GM23338 (cell line): Measurements from ENCODE around the gene IPCEF1. TPM values are rescaled to one million over a fixed set of nuclear protein-coding genes. Genes with fewer than 3 reads are reported as not detected.

Experiments used
- ATAC-seq: fragments of 200-7000 bp; cut with Tn5 transposase; 3 replicates; pipeline ENCODE4 v1.9.1; 2020
- DNase-seq: peaks from one replicate; pipeline ENCODE4 v3.0.0-alpha.2; 2015; ENCODE audit warnings: low spot score
- H2AFZ ChIP-seq: fragments of 200-600 bp; sonication (generic); 2 replicates; pipeline ENCODE4 v1.8.0; 2016; ENCODE audit warnings: antibody characterized with exemption, mild to moderate bottlenecking, moderate library complexity
- H3F3A ChIP-seq: fragments of 200-600 bp; sonication (generic); replicated peaks from 2 replicates; pipeline ENCODE4 v1.8.0; 2017; ENCODE audit warnings: antibody characterized with exemption, mixed run types, low read depth
- H3K27ac ChIP-seq: fragments of 200-600 bp; sonication (generic); 2 replicates; pipeline ENCODE4 v1.6.1; 2016; ENCODE audit warnings: low read depth
- H3K27me3 ChIP-seq: fragments of 200-600 bp; sonication (generic); 2 replicates; pipeline ENCODE4 v1.8.0; 2016; ENCODE audit warnings: mild to moderate bottlenecking, mixed run types, moderate library complexity; ENCODE audit not compliant: insufficient read depth
- H3K36me3 ChIP-seq: fragments of 200-600 bp; sonication (generic); 2 replicates; pipeline ENCODE4 v1.8.0; 2016; ENCODE audit warnings: mild to moderate bottlenecking; ENCODE audit not compliant: insufficient read depth
- H3K4me1 ChIP-seq: fragments of 200-600 bp; sonication (generic); 2 replicates; pipeline ENCODE4 v1.8.0; 2016; ENCODE audit warnings: mild to moderate bottlenecking, moderate library complexity; ENCODE audit not compliant: insufficient read depth
- H3K4me2 ChIP-seq: fragments of 200-600 bp; sonication (generic); 2 replicates; pipeline ENCODE4 v1.7.1; 2017; ENCODE audit warnings: mixed run types
- H3K4me3 ChIP-seq: fragments of 200-600 bp; sonication (generic); 2 replicates; pipeline ENCODE4 v1.6.1; 2016; ENCODE audit warnings: mixed run types
- H3K79me2 ChIP-seq: fragments of 200-600 bp; sonication (generic); replicated peaks from 2 replicates; pipeline ENCODE4 v1.8.0; 2017; ENCODE audit warnings: mild to moderate bottlenecking; ENCODE audit not compliant: insufficient read depth
- H3K9me2 ChIP-seq: fragments of 200-600 bp; sonication (generic); 2 replicates; pipeline ENCODE4 v1.8.0; 2017; ENCODE audit not compliant: insufficient read depth
- H4K20me1 ChIP-seq: fragments of 200-600 bp; sonication (generic); replicated peaks from 2 replicates; pipeline ENCODE4 v1.8.0; 2017; ENCODE audit warnings: mild to moderate bottlenecking; ENCODE audit not compliant: insufficient read depth
- H3K27ac Mint-ChIP-seq: 2 replicates; pipeline ENCODE4 v1.8.0; 2020; ENCODE audit warnings: inconsistent platforms, mild to moderate bottlenecking, moderate library complexity, mixed read lengths
- H3K27me3 Mint-ChIP-seq: 3 replicates; pipeline ENCODE4 v1.8.0; 2022; ENCODE audit warnings: low read depth, mild to moderate bottlenecking, moderate library complexity, mixed read lengths, inconsistent platforms; ENCODE audit not compliant: insufficient read depth, poor library complexity
- H3K36me3 Mint-ChIP-seq: 3 replicates; pipeline ENCODE4 v1.8.0; 2021; ENCODE audit warnings: low read depth, mild to moderate bottlenecking, inconsistent platforms, moderate library complexity, mixed read lengths
- H3K4me1 Mint-ChIP-seq: 3 replicates; pipeline ENCODE4 v1.8.0; 2020; ENCODE audit warnings: mild to moderate bottlenecking, inconsistent platforms, mixed read lengths
- H3K4me3 Mint-ChIP-seq: 3 replicates; pipeline ENCODE4 v1.8.0; 2021; ENCODE audit warnings: moderate library complexity, mild to moderate bottlenecking, inconsistent platforms, mixed read lengths
- H3K9me3 Mint-ChIP-seq: 3 replicates; pipeline ENCODE4 v1.8.0; 2020; ENCODE audit warnings: moderate library complexity, mild to moderate bottlenecking, inconsistent platforms, mixed read lengths
- CREB1 ChIP-seq: fragments of 250-450 bp; sonication (Bioruptor Pico); IDR thresholded peaks from 2 replicates; pipeline ENCODE4 v1.5.0; 2020; ENCODE audit warnings: low read depth, mild to moderate bottlenecking, moderate library complexity
- EZH2phosphoT487 ChIP-seq: fragments of 200-600 bp; sonication (generic); IDR thresholded peaks from one replicate; pipeline ENCODE4 v1.8.1; 2018; ENCODE audit warnings: antibody characterized with exemption; ENCODE audit not compliant: unreplicated experiment
- JUNB ChIP-seq: IDR thresholded peaks from one replicate; pipeline ENCODE4 v1.6.1; 2016; ENCODE audit warnings: antibody characterized with exemption; ENCODE audit not compliant: unreplicated experiment
- POLR2AphosphoS5 ChIP-seq: IDR thresholded peaks from 2 replicates; pipeline ENCODE4 v1.6.1; 2016; ENCODE audit warnings: antibody characterized with exemption, low read depth
- REST ChIP-seq: IDR thresholded peaks from one replicate; pipeline ENCODE4 v1.6.1; 2018; ENCODE audit warnings: antibody characterized with exemption; ENCODE audit not compliant: unreplicated experiment
- ZNF331 ChIP-seq: fragments of 250-450 bp; sonication (Bioruptor Pico); IDR thresholded peaks from 2 replicates; pipeline ENCODE4 v1.5.0; 2020; ENCODE audit warnings: low read depth, mild to moderate bottlenecking, moderate library complexity
- polyA plus RNA-seq: library from polyadenylated mRNA; unstranded; fragments of >200 nt; fragmentation: Nextera tagmentation; extraction: Ambion mirVana; gene quantifications from 2 replicates; pipeline ENCODE4 v1.2.1, GENCODE V29; 2016
- total RNA-seq: library from RNA; depleted of rRNA; stranded (reverse); fragments of >200 nt; shearing (Covaris generic); gene quantifications from 2 replicates; pipeline ENCODE4 v1.2.3, GENCODE V29; 2014
- TF ChIP-seq, protein P1 (sequence below): IDR thresholded peaks from 2 replicates; pipeline ENCODE4 v1.6.1; 2016; ENCODE audit warnings: antibody characterized with exemption
- TF ChIP-seq, protein P2 (sequence below): fragments of 250-450 bp; sonication (Bioruptor Pico); IDR thresholded peaks from 2 replicates; pipeline ENCODE4 v1.5.0; 2020; ENCODE audit warnings: mild to moderate bottlenecking, moderate library complexity

The IPCEF1 gene
- total and polyA plus RNA-seq, 2 experiments from 2014 or later: 0.15 to 1.8 TPM

GRCh38 chr6:154169193-154169847 lies 187.3 kb downstream of the IPCEF1 start (continued):
- TF ChIP-seq REST: no peak
- no peak for TF ChIP-seq EZH2phosphoT487

DNA sequence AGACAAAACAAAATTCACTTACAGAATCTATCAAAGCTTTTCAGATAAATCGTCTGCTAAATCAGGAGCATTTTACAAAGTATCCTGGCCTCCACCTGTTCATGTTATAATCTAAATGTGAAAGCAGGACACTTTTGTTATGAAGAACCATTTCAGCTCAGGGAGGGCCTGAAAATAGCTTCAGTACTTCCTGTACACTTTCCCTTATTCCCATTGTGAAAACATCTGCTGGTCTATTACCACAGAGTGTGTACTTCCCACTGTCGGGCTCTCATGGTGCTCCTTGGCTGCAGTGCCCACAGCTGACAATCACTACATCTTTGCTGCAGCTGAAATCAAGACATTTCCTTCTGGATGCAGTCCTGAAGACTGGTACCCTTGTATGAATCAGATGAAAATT lies 189.5 kb downstream of the IPCEF1 start:
- Histone ChIP-seq H3F3A (no peaks in the 10 kb centered on the region), H3K9me2 (no peaks in the 10 kb centered on the region), H3K27ac (no peak overlapping the region), H3K79me2 (no peaks in the 10 kb centered on the region), H3K4me2 (no peak overlapping the region), H3K4me3 (no peak overlapping the region), H3K4me1 (no peaks in the 10 kb centered on the region), H2AFZ (no peak overlapping the region), H3K27me3 (no peaks in the 10 kb centered on the region), H3K36me3 (no peaks in the 10 kb centered on the region), H4K20me1 (no peaks in the 10 kb centered on the region)
- Mint-ChIP-seq H3K27ac (no peak overlapping the region), H3K27me3 (no peaks in the 10 kb centered on the region), H3K36me3 (peaks cover 6% of the 10 kb centered on the region; the same call in 1 of the 3 replicates), H3K9me3 (peaks cover 6% of the 10 kb centered on the region; the same call in 2 of the 3 replicates), H3K4me3 (no peak overlapping the region), H3K4me1 (no peaks in the 10 kb centered on the region)
- no peak for TF ChIP-seq JUNB
- no peak for TF ChIP-seq POLR2AphosphoS5
- TF ChIP-seq REST: no peak
- no peak for TF ChIP-seq EZH2phosphoT487
- no peak for TF ChIP-seq ZNF331 (CRISPR knock-in tag)
- TF ChIP-seq, protein P1, sequence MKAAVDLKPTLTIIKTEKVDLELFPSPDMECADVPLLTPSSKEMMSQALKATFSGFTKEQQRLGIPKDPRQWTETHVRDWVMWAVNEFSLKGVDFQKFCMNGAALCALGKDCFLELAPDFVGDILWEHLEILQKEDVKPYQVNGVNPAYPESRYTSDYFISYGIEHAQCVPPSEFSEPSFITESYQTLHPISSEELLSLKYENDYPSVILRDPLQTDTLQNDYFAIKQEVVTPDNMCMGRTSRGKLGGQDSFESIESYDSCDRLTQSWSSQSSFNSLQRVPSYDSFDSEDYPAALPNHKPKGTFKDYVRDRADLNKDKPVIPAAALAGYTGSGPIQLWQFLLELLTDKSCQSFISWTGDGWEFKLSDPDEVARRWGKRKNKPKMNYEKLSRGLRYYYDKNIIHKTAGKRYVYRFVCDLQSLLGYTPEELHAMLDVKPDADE: no peak
- no peak for TF ChIP-seq CREB1 (CRISPR knock-in tag)
- TF ChIP-seq, protein P2, sequence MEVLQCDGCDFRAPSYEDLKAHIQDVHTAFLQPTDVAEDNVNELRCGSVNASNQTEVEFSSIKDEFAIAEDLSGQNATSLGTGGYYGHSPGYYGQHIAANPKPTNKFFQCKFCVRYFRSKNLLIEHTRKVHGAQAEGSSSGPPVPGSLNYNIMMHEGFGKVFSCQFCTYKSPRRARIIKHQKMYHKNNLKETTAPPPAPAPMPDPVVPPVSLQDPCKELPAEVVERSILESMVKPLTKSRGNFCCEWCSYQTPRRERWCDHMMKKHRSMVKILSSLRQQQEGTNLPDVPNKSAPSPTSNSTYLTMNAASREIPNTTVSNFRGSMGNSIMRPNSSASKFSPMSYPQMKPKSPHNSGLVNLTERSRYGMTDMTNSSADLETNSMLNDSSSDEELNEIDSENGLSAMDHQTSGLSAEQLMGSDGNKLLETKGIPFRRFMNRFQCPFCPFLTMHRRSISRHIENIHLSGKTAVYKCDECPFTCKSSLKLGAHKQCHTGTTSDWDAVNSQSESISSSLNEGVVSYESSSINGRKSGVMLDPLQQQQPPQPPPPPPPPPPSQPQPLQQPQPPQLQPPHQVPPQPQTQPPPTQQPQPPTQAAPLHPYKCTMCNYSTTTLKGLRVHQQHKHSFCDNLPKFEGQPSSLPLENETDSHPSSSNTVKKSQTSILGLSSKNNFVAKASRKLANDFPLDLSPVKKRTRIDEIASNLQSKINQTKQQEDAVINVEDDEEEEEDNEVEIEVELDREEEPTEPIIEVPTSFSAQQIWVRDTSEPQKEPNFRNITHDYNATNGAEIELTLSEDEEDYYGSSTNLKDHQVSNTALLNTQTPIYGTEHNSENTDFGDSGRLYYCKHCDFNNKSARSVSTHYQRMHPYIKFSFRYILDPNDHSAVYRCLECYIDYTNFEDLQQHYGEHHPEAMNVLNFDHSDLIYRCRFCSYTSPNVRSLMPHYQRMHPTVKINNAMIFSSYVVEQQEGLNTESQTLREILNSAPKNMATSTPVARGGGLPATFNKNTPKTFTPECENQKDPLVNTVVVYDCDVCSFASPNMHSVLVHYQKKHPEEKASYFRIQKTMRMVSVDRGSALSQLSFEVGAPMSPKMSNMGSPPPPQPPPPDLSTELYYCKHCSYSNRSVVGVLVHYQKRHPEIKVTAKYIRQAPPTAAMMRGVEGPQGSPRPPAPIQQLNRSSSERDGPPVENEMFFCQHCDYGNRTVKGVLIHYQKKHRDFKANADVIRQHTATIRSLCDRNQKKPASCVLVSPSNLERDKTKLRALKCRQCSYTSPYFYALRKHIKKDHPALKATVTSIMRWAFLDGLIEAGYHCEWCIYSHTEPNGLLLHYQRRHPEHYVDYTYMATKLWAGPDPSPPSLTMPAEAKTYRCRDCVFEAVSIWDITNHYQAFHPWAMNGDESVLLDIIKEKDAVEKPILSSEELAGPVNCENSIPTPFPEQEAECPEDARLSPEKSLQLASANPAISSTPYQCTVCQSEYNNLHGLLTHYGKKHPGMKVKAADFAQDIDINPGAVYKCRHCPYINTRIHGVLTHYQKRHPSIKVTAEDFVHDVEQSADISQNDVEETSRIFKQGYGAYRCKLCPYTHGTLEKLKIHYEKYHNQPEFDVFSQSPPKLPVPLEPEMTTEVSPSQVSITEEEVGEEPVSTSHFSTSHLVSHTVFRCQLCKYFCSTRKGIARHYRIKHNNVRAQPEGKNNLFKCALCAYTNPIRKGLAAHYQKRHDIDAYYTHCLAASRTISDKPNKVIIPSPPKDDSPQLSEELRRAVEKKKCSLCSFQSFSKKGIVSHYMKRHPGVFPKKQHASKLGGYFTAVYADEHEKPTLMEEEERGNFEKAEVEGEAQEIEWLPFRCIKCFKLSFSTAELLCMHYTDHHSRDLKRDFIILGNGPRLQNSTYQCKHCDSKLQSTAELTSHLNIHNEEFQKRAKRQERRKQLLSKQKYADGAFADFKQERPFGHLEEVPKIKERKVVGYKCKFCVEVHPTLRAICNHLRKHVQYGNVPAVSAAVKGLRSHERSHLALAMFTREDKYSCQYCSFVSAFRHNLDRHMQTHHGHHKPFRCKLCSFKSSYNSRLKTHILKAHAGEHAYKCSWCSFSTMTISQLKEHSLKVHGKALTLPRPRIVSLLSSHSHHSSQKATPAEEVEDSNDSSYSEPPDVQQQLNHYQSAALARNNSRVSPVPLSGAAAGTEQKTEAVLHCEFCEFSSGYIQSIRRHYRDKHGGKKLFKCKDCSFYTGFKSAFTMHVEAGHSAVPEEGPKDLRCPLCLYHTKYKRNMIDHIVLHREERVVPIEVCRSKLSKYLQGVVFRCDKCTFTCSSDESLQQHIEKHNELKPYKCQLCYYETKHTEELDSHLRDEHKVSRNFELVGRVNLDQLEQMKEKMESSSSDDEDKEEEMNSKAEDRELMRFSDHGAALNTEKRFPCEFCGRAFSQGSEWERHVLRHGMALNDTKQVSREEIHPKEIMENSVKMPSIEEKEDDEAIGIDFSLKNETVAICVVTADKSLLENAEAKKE: no peak
- ATAC-seq (no peak), DNase-seq (no peak)
